NCI-H1105 treated with DMSO at 0.1 percent for 48 hours (cell line): Measurements from ENCODE around the gene TEX261.

Source experiments
- DNase-seq: peaks from one replicate; lab custom pipeline; 2025; lab: John Stamatoyannopoulos, UW

Gene TEX261

DNA sequence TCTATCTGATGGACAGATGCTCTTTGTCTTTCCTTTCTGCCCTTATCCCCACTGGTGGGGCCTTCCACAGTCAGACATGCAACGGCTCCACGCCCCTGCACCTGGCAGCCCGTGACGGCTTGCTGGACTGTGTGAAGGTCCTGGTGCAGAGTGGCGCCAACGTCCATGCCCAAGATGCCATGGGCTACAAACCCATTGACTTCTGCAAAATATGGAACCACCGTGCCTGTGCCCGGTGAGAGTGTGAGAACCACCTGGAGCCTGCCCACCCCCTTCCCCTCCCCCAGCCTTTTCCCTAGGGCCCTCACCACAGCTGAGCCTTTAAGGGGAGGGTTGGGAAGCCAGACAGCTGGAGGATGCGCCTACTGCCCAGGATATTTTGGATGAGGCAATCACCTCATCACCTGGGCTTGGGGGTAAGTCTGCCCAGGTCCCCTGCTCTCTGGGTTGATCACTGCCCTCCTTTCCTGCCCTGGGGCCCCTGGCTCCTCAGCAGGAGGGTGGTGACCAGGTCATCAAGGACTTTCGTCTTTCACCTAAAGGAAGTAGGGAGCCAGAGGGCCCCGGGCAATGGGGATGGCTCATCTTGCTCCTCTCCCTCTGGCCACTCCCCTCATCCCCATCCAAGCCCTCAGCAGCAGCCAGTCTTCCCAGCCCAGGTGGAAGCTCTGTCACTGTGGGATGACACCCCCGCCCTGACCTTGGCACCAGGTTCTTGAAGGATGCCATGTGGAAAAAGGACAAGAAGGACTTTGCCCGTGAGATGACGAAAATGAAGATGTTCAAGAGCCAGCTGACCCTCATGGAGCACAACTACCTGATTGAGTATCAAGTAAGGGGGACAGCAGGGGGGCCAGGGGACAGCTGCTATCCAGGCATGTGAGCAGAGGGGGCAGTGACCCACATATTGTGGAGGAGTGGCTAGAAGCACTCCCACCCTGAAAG lies 12.5 kb downstream of the TEX261 start:
- DNase-seq = no peak

DNA sequence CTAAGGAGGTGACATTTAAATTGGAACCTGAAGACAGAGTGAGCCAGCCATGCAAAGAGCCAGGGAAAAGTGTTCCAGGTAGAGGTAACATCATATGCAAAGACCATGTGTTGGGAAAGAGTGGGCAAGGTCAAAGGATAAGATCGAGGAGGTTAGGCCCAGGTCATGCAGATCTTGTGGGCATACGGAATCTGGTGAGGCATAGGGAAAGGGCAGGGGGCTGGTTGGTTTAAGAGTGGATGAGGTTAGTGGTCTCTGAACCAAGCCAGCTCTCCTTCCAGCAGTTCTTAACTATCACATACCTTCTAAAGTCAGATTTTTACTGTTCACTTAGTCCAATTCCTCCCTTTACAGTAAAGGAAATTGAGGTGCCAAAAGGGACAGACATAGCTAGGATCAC lies 13.3 kb downstream of the TEX261 start:
- no peak for DNase-seq

DNA sequence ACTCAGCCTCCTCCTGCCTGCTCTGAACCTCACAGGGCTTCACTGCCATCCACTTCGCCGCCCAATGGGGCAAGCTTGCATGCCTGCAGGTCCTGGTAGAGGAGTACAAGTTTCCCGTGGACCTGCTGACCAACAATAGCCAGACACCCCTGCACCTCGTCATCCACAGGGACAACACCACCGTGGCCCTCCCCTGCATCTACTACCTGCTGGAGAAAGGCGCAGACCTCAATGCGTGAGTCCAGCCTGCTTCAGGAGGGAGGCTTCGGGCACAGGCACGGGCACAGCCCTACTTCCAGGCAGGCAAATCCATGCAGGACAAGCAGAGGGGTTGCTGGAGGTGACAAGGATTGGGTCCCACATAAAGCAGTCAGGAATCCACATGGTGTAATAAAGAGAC lies 15.0 kb downstream of the TEX261 start:
- DNase-seq = no peak

- no peak for DNase-seq
Measured at GRCh38 chr2:70979180-70979488, 15.5 kb downstream of the TEX261 start.

DNA sequence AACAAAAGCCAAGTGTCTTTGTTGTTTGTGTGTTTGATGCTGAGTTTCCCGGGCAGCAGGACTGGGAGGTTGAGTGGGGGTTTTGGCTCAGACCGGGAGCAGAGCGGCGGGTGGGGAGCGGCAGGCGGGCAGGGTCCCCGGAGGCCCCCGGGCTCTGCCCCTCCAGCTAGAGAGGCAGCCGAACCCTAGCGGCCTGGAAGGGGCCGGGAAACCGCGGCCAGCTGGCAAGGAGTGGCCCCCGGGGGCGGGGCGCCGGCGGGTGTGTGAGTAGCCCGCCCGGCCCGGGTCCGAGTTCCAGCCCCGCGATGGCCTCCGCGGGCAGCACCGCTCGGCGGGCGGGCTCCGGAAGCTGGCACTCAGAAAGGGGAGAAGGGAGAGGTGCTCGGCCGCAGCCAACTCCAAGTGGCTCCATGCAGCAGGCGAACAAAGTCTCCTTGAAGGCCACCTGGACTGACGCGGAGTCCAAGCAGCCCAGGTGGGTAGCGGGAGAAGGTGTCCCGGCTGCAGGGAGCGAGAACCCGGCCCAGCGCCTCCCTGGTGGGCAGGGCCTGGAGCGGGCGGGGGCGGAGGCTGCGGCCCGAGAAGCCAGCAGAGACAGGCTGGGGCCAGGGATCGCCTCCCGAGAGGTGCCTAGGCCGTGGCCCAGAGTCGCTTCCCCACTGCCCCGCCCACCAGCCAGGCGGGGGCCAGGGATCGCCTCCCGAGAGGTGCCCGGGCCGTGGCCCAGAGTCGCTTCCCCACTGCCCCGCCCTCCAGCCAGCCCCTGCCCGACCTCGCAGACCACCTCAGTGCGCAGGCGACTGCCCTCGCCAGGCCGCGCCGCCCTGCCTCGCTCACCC lies 16.1 kb downstream of the TEX261 start, which contains the start of gene ANKRD53:
ANKRD53 (plus strand) TSS at position 290 of the 839 bp plus-strand sequence; CDS start at position 306, 16 bp downstream.
- peak; percentile 43 for DNase-seq

- peak; percentile 45 for DNase-seq
Measured at GRCh38 chr2:70977605-70978205, 17.0 kb downstream of the TEX261 start.

- DNase-seq = no peak
Measured at GRCh38 chr2:70975237-70975636, 19.4 kb downstream of the TEX261 start.

DNA sequence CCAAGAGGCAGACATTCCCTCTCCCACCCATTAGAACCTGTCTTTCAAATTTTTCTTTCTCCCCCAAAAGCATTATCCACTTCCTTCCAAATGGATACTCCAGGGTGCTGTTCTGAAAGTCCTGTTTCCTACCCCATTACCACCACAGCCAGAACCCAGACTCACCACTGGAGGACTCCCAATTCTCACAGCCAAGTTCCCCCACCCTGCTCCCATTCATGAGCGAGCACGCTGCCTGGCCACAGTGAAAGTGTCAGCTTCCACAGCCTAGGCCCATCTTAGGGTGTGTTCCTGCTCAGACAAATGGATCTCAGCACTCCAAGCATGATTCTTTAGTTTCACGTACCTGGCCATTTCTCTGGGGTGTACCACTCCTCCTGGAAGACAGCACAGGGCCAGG lies 20.1 kb downstream of the TEX261 start:
- no peak for DNase-seq

- DNase-seq = no peak
Measured at GRCh38 chr2:70967189-70967588, 27.5 kb downstream of the TEX261 start.

GRCh38 chr2:70966681-70967080 lies 28.0 kb downstream of the TEX261 start:
- no peak for DNase-seq

GRCh38 chr2:70965506-70965905 lies 29.2 kb downstream of the TEX261 start:
- DNase-seq = no peak

GRCh38 chr2:70964596-70965386 lies 29.9 kb downstream of the TEX261 start:
- peak; percentile 53 for DNase-seq

DNA sequence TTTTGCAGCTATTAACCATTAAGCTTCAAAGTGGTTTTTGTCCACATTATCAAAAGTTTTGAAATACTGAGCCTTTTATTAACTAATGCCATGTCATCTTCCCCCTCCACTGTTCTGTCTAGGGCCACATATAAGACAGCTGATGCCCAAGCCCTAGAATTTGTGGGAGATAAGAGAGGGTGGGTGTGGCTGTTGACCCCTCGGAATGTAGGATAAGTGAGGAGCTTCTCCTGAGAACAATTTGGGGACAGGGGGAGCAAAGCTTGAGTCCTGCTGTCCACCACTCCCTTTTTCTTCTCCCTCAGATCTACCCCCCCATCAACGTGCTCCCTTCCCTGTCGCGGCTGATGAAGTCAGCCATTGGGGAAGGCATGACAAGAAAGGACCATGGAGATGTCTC lies 30.5 kb downstream of the TEX261 start:
- no peak for DNase-seq

GRCh38 chr2:70962885-70963878 lies 31.5 kb downstream of the TEX261 start:
- no peak for DNase-seq

DNA sequence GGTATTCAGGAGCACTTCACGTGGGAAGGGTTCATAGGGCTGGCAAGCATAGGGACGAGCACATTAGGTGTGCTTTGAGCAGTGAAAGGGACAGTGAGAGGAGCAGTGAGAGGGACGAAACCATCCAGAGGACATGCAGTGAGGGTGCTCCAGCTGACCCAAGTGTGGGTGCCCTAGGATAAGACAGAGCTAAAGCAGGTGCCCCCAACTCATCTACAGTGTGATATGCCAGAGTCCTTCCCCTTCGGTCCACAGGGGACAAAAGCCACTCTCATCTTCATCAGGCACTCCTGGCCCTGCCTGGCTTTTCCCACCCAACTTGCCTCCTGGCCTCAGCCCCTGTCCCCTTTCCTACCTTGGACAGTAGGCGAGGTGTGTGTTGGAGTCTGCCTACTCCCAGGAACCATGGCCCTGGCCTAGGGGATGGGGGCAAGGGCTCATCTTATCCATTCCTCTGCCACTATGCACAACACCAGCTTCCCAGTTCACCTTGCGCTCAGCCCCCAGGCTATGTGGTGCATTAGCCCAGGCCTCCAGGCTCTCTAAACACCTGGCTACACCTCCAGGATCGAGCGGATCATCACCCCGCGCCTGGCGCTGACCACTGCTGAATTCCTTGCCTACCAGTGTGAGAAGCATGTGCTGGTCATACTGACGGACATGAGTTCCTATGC lies 32.3 kb downstream of the TEX261 start:
- no peak for DNase-seq

DNA sequence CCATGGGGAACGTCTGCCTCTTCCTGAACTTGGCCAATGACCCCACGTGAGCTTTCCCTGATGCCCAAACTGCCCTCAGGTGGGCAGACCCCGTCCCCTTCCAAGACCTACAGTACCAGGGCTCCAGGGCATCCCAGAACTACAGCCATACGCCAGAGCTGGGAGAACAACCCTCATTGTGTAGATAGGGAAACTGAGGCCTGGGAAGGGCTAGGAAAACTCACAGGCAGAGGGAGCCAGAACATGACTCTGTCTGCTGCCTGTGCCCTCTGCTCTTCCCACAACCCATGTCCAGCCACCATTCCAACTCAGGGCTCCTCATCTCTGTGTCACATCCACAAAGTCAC lies 33.1 kb downstream of the TEX261 start:
- DNase-seq = no peak

GRCh38 chr2:70960833-70961647 lies 33.6 kb downstream of the TEX261 start:
- DNase-seq = no peak

- DNase-seq = no peak
Measured at GRCh38 chr2:70959851-70960832, 34.5 kb downstream of the TEX261 start.
